ENCODE measurements around the gene DENND2D.

The DENND2D gene

GRCh38 chr1:111184663-111185062, 15.8 kb downstream of the DENND2D start:
- no peak for TF ChIP-seq CTCF (IDR thresholded peaks at IDR 0.05; ENCODE audit: low read depth, low read length, missing control alignments)
- Histone ChIP-seq H3K27me3 (replicated peaks) (no peaks in the 10 kb centered on the region), H3K27ac (no peak overlapping the region), H3K36me3 (replicated peaks) (peaks cover 23% of the 10 kb centered on the region), H3K4me3 (ENCODE audit: low read depth, low read length) (no peak overlapping the region)
- in situ Hi-C loops (cut with HindIII; ENCODE audit: low pct_ligation_motif_present, low sequenced_read_pairs): no loop called here
- DNase-seq: no peak

DNA sequence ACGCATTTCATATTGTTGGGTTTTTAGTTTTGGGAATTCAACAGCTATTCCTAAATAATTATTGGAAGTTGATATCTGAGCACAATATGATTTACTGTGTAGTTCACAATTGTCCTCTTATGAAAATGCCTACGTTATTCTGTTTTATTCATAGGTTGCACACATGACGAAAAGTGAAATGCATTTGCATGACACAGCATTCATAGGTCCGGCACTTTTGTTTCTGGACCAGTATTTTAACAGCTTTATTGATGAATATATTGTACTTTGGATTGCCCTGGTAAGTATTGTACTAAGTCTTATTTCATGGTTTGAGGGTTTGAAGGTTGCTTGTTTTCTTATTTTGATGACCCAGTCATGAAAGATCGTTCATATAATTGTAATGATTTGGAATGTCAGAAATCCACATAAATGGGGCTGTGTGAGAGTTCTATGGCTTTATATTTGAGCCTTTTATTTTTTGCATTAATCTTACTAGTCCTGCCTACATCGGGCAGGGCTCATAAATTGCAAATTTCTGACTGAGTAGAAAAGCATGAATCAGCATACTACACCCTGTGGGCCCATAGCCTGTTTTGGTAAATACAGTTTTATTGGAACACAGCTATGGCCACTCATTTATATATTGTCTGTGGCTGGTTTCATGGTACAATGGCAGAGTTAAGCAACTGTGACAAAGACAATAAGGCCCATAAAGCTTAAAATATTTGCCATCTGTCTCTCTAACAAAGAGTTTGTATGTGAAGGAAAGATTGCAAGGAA, 17.0 kb downstream of the DENND2D start:
- Histone ChIP-seq H3K27me3 (replicated peaks) (no peaks in the 10 kb centered on the region), H3K27ac (no peak overlapping the region), H3K4me3 (ENCODE audit: low read depth, low read length) (no peak overlapping the region), H3K36me3 (replicated peaks) (peaks cover 23% of the 10 kb centered on the region)
- no peak for DNase-seq
- no peak for TF ChIP-seq CTCF (IDR thresholded peaks at IDR 0.05; ENCODE audit: low read depth, low read length, missing control alignments)
- in situ Hi-C loops (cut with HindIII; ENCODE audit: low pct_ligation_motif_present, low sequenced_read_pairs): no loop called here

DNA sequence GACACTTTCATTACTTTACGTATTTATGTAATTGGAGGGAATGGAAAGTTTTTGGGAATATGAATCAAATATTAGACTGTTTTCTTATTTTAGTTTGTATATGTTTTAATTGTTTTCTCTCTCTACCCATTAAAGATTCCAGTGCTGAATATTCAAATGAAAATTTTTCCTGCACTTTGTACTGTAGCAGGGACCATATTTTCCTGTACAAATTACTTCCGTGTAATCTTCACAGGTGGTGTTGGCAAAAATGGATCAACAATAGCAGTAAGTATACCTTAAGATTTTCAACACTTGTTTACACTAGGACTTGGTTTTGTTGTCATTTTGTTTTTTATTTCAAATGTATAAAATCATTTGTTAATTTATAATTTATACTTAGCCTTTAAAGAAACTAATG, 18.4 kb downstream of the DENND2D start:
- no peak for TF ChIP-seq CTCF (IDR thresholded peaks at IDR 0.05; ENCODE audit: low read depth, low read length, missing control alignments)
- DNase-seq: no peak
- peaks cover 17% of the 10 kb centered on the region for H3K36me3 ChIP-seq (replicated peaks)
- H3K4me3 ChIP-seq (ENCODE audit: low read depth, low read length): no peak overlapping the region
- H3K27me3 ChIP-seq (replicated peaks): no peaks in the 10 kb centered on the region
- in situ Hi-C loops (cut with HindIII; ENCODE audit: low pct_ligation_motif_present, low sequenced_read_pairs): no loop called here
- H3K27ac ChIP-seq: no peak overlapping the region

DNA sequence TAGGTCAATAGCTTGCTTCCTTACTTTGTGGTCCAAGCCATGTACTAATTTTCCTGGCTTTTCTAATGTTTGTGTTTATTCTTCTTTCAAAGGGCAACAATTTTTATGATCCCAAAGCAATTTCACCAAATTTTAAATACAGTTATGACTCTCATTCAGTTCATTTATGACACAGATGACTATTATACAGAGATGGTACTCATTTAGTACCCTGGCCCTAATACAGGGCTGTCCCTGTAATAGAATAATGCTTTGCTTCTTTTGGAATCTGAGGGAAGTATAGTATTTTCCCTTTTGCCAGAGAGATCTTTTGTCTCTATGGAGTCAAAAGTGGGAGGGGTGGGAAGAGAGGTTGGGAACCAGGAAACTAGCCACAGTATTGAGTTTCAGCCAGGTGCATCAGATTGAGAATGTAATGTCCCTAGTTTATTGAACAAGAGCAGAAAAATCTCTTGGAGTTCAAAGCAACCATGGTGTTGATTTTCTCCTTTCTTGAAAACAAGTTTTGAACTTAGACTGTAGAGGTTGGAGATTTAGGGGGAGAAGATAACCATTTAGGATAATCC, 20.4 kb downstream of the DENND2D start:
- H3K36me3 ChIP-seq (replicated peaks): peaks cover 12% of the 10 kb centered on the region
- no peak for DNase-seq
- no peak for TF ChIP-seq CTCF (IDR thresholded peaks at IDR 0.05; ENCODE audit: low read depth, low read length, missing control alignments)
- H3K27ac ChIP-seq: no peak overlapping the region
- in situ Hi-C loops (cut with HindIII; ENCODE audit: low pct_ligation_motif_present, low sequenced_read_pairs): no loop called here
- no peaks in the 10 kb centered on the region for H3K27me3 ChIP-seq (replicated peaks)
- no peak overlapping the region for H3K4me3 ChIP-seq (ENCODE audit: low read depth, low read length)

DNA sequence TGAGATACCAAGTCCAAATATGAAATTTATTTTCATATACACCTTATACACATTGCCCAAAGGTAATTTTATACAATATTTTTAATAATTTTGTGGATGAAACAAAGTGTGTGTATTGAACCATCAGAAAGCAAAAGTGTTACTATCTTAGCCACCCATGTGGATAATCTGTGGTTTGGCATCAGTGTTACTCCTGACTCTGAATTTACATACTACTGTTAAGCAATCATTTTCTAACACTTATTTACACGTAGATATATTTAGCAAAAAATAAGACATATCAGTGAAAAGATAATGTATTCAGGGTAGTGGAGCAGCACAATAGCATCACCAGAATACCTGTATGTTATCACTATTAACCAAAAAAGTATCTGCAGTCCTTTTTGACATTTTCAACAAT, 23.8 kb downstream of the DENND2D start:
- Histone ChIP-seq H3K4me3 (ENCODE audit: low read depth, low read length) (no peak overlapping the region), H3K27me3 (replicated peaks) (no peaks in the 10 kb centered on the region), H3K36me3 (replicated peaks) (no peaks in the 10 kb centered on the region), H3K27ac (no peak overlapping the region)
- no peak for TF ChIP-seq CTCF (IDR thresholded peaks at IDR 0.05; ENCODE audit: low read depth, low read length, missing control alignments)
- DNase-seq: no peak
- in situ Hi-C loops (cut with HindIII; ENCODE audit: low pct_ligation_motif_present, low sequenced_read_pairs): no loop called here

Data from brain microvascular endothelial cell (primary cell).